Glutamatergic neuron (in vitro differentiated cells): ENCODE results near the gene CCDC170. TPM values are rescaled to one million over a fixed set of nuclear protein-coding genes. Genes with fewer than 3 reads are reported as not detected.
"Not testable (repeated sequence)": the region's sequence is repeated elsewhere in the genome, so short reads cannot be mapped to it uniquely, and the experiment has no call there.

Source experiments
- DNase-seq: peaks from one replicate; pipeline ENCODE4 v3.0.0; 2022
- H3K27ac Mint-ChIP-seq: one replicate; pipeline ENCODE4 v1.8.0; 2020; ENCODE audit warnings: mild to moderate bottlenecking, mixed read lengths, inconsistent platforms; ENCODE audit not compliant: unreplicated experiment
- H3K27me3 Mint-ChIP-seq: one replicate; pipeline ENCODE4 v1.8.0; 2020; ENCODE audit warnings: mild to moderate bottlenecking, moderate library complexity, mixed read lengths, inconsistent platforms; ENCODE audit not compliant: unreplicated experiment
- H3K36me3 Mint-ChIP-seq: one replicate; pipeline ENCODE4 v1.8.0; 2020; ENCODE audit warnings: mild to moderate bottlenecking, mixed read lengths, inconsistent platforms; ENCODE audit not compliant: unreplicated experiment
- H3K4me1 Mint-ChIP-seq: one replicate; pipeline ENCODE4 v1.8.0; 2020; ENCODE audit warnings: mild to moderate bottlenecking, low read depth, mixed read lengths, inconsistent platforms; ENCODE audit not compliant: unreplicated experiment
- H3K4me3 Mint-ChIP-seq: one replicate; pipeline ENCODE4 v1.8.0; 2020; ENCODE audit warnings: mild to moderate bottlenecking, mixed read lengths, inconsistent platforms; ENCODE audit not compliant: unreplicated experiment
- H3K9me3 Mint-ChIP-seq: one replicate; pipeline ENCODE4 v1.8.0; 2020; ENCODE audit warnings: mild to moderate bottlenecking, moderate library complexity, mixed read lengths, inconsistent platforms; ENCODE audit not compliant: unreplicated experiment
- CTCF ChIP-seq: fragments of 200-600 bp; sonication (generic); IDR thresholded peaks from one replicate; pipeline ENCODE4 v1.5.0; 2021; ENCODE audit not compliant: partially characterized antibody, unreplicated experiment
- long read RNA-seq: library from polyadenylated mRNA; unstranded; transcript quantifications from one replicate; pipeline ENCODE4 v2.0.0, GENCODE V29; 2020; ENCODE audit not compliant: unreplicated experiment
- total RNA-seq: library from RNA; stranded (reverse); fragmentation: NEBNext Ultra II Directional; extraction: Animal tissue kit (Norgen Biotek cat#: 25700); gene quantifications from one replicate; pipeline ENCODE4 v1.2.1, GENCODE V29; 2021; ENCODE audit not compliant: unreplicated experiment

Gene CCDC170
- not detected for total RNA-seq
- long read RNA-seq = 0 reads

- peaks cover 3% of the 10 kb centered on the region for H3K9me3 Mint-ChIP-seq
- H3K27me3 Mint-ChIP-seq = peaks cover 11% of the 10 kb centered on the region
- no peaks in the 10 kb centered on the region for H3K36me3 Mint-ChIP-seq
- H3K4me3 Mint-ChIP-seq = peak within 1 kb of the TSS; percentile 87
- no peak for TF ChIP-seq CTCF
- H3K27ac Mint-ChIP-seq = no peak within 1 kb of the TSS
- peak; percentile 52 for DNase-seq
- peaks cover 4% of the 10 kb centered on the region for H3K4me1 Mint-ChIP-seq
Measured at GRCh38 chr6:151493804-151494234, at the start of gene CCDC170. Gene CCDC170 (plus strand): TSS chr6:151494017. CDS start chr6:151494129, 112 bp downstream.

- Mint-ChIP-seq H3K27ac (no peak overlapping the region), H3K9me3 (no peaks in the 10 kb centered on the region), H3K27me3 (peaks cover 6% of the 10 kb centered on the region), H3K4me1 (peaks cover 7% of the 10 kb centered on the region), H3K4me3 (no peak overlapping the region), H3K36me3 (no peaks in the 10 kb centered on the region)
- no peak for TF ChIP-seq CTCF
- no peak for DNase-seq
Measured at GRCh38 chr6:151445482-151445881, 48.3 kb upstream of the CCDC170 start.

GRCh38 chr6:151447237-151447636 lies 46.6 kb upstream of the CCDC170 start:
- peaks cover 13% of the 10 kb centered on the region for H3K9me3 Mint-ChIP-seq
- H3K4me3 Mint-ChIP-seq = no peak overlapping the region
- H3K27ac Mint-ChIP-seq = peak overlapping the region; percentile 22
- no peak for TF ChIP-seq CTCF
- no peak for DNase-seq
- peaks cover 7% of the 10 kb centered on the region for H3K4me1 Mint-ChIP-seq
- no peaks in the 10 kb centered on the region for H3K36me3 Mint-ChIP-seq
- H3K27me3 Mint-ChIP-seq = peaks cover 16% of the 10 kb centered on the region

- H3K9me3 Mint-ChIP-seq = peaks cover 19% of the 10 kb centered on the region
- H3K4me1 Mint-ChIP-seq = peaks cover 8% of the 10 kb centered on the region
- no peaks in the 10 kb centered on the region for H3K36me3 Mint-ChIP-seq
- peaks cover 17% of the 10 kb centered on the region for H3K27me3 Mint-ChIP-seq
- peak overlapping the region; percentile 35 for H3K4me3 Mint-ChIP-seq
- DNase-seq = no peak
- peak overlapping the region; percentile 36 for H3K27ac Mint-ChIP-seq
- peak; percentile 9 for TF ChIP-seq CTCF
Measured at GRCh38 chr6:151448623-151449022, 45.2 kb upstream of the CCDC170 start.

- H3K9me3 Mint-ChIP-seq = peaks cover 21% of the 10 kb centered on the region
- peaks cover 18% of the 10 kb centered on the region for H3K4me1 Mint-ChIP-seq
- H3K27me3 Mint-ChIP-seq = peaks cover 17% of the 10 kb centered on the region
- H3K4me3 Mint-ChIP-seq = peak overlapping the region; percentile 93
- H3K36me3 Mint-ChIP-seq, DNase-seq: not testable (repeated sequence)
- H3K27ac Mint-ChIP-seq = peak overlapping the region; percentile 98
Measured at GRCh38 chr6:151450928-151451327, 42.9 kb upstream of the CCDC170 start.
